Mesendoderm (in vitro differentiated cells): ENCODE results near the gene PARK7.
"Not testable (repeated sequence)": the region's sequence is repeated elsewhere in the genome, so short reads cannot be mapped to it uniquely, and the experiment has no call there.

ENCODE experiments used
- DNase-seq: peaks from one replicate; pipeline ENCODE4 v3.0.0; 2013
- H2AK5ac ChIP-seq: 2 replicates; pipeline ENCODE4 v1.6.1; 2013; ENCODE audit warnings: low read length, inconsistent platforms
- H2BK120ac ChIP-seq: 2 replicates; pipeline ENCODE4 v1.6.1; 2013; ENCODE audit warnings: low read depth, mild to moderate bottlenecking, low read length, moderate library complexity, mixed read lengths
- H2BK15ac ChIP-seq: replicated peaks from 2 replicates; pipeline ENCODE4 v1.6.1; 2013; ENCODE audit warnings: low read depth, mild to moderate bottlenecking, moderate library complexity
- H2BK5ac ChIP-seq: 2 replicates; pipeline ENCODE4 v1.6.1; 2013; ENCODE audit warnings: low read length, inconsistent platforms
- H3K18ac ChIP-seq: 2 replicates; pipeline ENCODE4 v1.6.1; 2013; ENCODE audit warnings: mild to moderate bottlenecking, low read length, mixed read lengths
- H3K23ac ChIP-seq: one replicate; pipeline ENCODE4 v1.6.1; 2013; ENCODE audit warnings: low read length
- H3K27ac ChIP-seq: 2 replicates; pipeline ENCODE4 v1.5.1; 2013; ENCODE audit warnings: low read depth, mild to moderate bottlenecking, inconsistent platforms, low read length, moderate library complexity
- H3K27me3 ChIP-seq: 2 replicates; pipeline ENCODE4 v1.6.1; 2013; ENCODE audit warnings: low read length, control low read depth, mild to moderate bottlenecking, inconsistent platforms; ENCODE audit not compliant: insufficient read depth, poor library complexity
- H3K36me3 ChIP-seq: 2 replicates; pipeline ENCODE4 v1.6.1; 2013; ENCODE audit warnings: low read length, inconsistent platforms; ENCODE audit not compliant: control insufficient read depth, insufficient read depth
- H3K4ac ChIP-seq: one replicate; pipeline ENCODE4 v1.6.1; 2013; ENCODE audit warnings: low read depth, mild to moderate bottlenecking, low read length, moderate library complexity
- H3K4me1 ChIP-seq: 2 replicates; pipeline ENCODE4 v1.6.1; 2013; ENCODE audit warnings: low read depth, low read length, inconsistent platforms; ENCODE audit not compliant: control insufficient read depth
- H3K4me2 ChIP-seq: 2 replicates; pipeline ENCODE4 v1.6.1; 2013; ENCODE audit warnings: low read length
- H3K4me3 ChIP-seq: 2 replicates; pipeline ENCODE4 v1.5.1; 2013; ENCODE audit warnings: mild to moderate bottlenecking, low read length
- H3K56ac ChIP-seq: one replicate; pipeline ENCODE4 v1.6.1; 2013; ENCODE audit warnings: low read length
- H3K79me1 ChIP-seq: 2 replicates; pipeline ENCODE4 v1.6.1; 2013; ENCODE audit warnings: low read length, inconsistent platforms
- H3K79me2 ChIP-seq: 2 replicates; pipeline ENCODE4 v1.6.1; 2013; ENCODE audit warnings: mild to moderate bottlenecking, low read length; ENCODE audit not compliant: control insufficient read depth, insufficient read depth
- H3K9ac ChIP-seq: 2 replicates; pipeline ENCODE4 v1.6.1; 2013; ENCODE audit warnings: low read length, inconsistent platforms
- H4K5ac ChIP-seq: one replicate; pipeline ENCODE4 v1.6.1; 2013; ENCODE audit warnings: low read length
- H4K8ac ChIP-seq: one replicate; pipeline ENCODE4 v1.6.1; 2013; ENCODE audit warnings: low read depth, mild to moderate bottlenecking, control low read depth, low read length, moderate library complexity
- WGBS: extraction: QIAGEN DNeasy Blood & Tissue Kit; methylation state at CpG from one replicate; pipeline ENCODE4 v1.1.7; 2013; ENCODE audit warnings: low lambda C conversion rate, missing lambda C conversion rate; ENCODE audit not compliant: insufficient coverage; ENCODE audit errors: extremely low coverage; 5-methylcytosine and 5-hydroxymethylcytosine counted together

The PARK7 gene

GRCh38 chr1:7948960-7949359 is 12.6 kb upstream of the PARK7 start:
- Histone ChIP-seq H2AK5ac (no peak overlapping the region), H3K4me3 (no peak overlapping the region), H2BK5ac (no peak overlapping the region), H3K4ac (no peak overlapping the region), H3K79me1 (no peaks in the 10 kb centered on the region), H3K4me1 (no peaks in the 10 kb centered on the region), H2BK15ac (no peak overlapping the region), H3K27me3 (no peaks in the 10 kb centered on the region), H3K56ac (no peak overlapping the region), H3K36me3 (no peaks in the 10 kb centered on the region), H3K23ac (no peak overlapping the region), H3K18ac (no peak overlapping the region), H3K4me2 (no peak overlapping the region), H2BK120ac (no peak overlapping the region), H3K79me2 (no peaks in the 10 kb centered on the region), H4K5ac (no peak overlapping the region), H3K9ac (no peak overlapping the region), H4K8ac (no peak overlapping the region), H3K27ac (no peak overlapping the region)
- DNase-seq, result peak; percentile 26
- no CpG with 5 or more reads among the region's 5 CpGs for WGBS

GRCh38 chr1:7952791-7953190 is 8.7 kb upstream of the PARK7 start:
- not testable (repeated sequence) for H3K4ac ChIP-seq, H4K5ac ChIP-seq, H3K23ac ChIP-seq, H3K36me3 ChIP-seq, H3K79me1 ChIP-seq, H3K4me3 ChIP-seq, DNase-seq, H2AK5ac ChIP-seq, H3K4me1 ChIP-seq, H3K9ac ChIP-seq, H3K79me2 ChIP-seq, H4K8ac ChIP-seq, H3K56ac ChIP-seq, H3K4me2 ChIP-seq, H2BK120ac ChIP-seq, H3K27me3 ChIP-seq, H2BK5ac ChIP-seq, H3K18ac ChIP-seq, H2BK15ac ChIP-seq, H3K27ac ChIP-seq
- WGBS, result no CpG with 5 or more reads among the region's 30 CpGs

DNA sequence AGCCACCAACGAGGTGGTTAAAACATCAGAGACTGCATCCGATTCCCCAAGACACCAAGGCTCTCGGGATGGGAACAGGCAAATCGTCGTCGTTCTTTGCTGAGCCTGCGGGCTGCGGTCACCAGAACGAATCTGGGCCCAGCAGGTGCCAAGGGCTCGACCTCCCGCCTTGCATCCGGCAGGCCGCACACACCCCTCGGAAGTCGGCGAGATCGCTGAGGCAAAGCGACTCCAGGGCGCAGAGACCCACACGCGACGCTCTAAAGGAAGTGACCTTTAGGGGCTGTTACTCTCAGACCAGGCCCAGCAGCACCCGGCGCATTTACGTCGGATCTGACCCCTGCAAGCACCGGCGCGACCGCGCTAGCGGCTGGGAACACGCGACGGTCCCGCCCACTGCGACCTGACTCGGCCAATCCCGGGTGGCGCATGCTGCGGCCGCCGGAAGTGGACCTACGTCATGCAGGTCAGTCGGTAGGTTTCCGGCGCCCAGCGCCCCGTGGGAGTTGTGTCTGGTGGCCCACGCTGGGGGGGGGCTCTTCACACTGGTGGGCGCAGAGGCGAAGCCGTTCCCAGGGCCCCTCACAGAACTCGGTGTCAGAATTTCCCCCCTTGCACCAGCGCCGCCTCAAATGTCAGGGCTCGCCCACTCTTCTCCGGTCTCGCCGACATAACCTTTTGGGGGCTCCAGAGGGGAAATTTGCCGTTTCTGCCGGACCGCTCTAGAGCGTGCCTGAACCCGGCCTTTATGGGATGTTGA is 7.5 kb upstream of the PARK7 start:
- Histone ChIP-seq H3K9ac (peak overlapping the region; percentile 36), H3K27ac (no peak overlapping the region), H3K4me2 (peak overlapping the region; percentile 31), H3K4me3 (peak overlapping the region; percentile 12), H4K8ac (no peak overlapping the region), H2BK120ac (no peak overlapping the region), H2BK5ac (no peak overlapping the region), H4K5ac (no peak overlapping the region), H3K23ac (no peak overlapping the region), H3K79me1 (no peaks in the 10 kb centered on the region), H3K4ac (no peak overlapping the region), H3K36me3 (no peaks in the 10 kb centered on the region), H3K4me1 (no peaks in the 10 kb centered on the region), H3K18ac (no peak overlapping the region), H3K79me2 (no peaks in the 10 kb centered on the region), H3K27me3 (no peaks in the 10 kb centered on the region), H2BK15ac (no peak overlapping the region), H2AK5ac (no peak overlapping the region), H3K56ac (peak overlapping the region; percentile 15)
- no CpG with 5 or more reads among the region's 65 CpGs for WGBS
- DNase-seq, result peak; percentile 67

DNA sequence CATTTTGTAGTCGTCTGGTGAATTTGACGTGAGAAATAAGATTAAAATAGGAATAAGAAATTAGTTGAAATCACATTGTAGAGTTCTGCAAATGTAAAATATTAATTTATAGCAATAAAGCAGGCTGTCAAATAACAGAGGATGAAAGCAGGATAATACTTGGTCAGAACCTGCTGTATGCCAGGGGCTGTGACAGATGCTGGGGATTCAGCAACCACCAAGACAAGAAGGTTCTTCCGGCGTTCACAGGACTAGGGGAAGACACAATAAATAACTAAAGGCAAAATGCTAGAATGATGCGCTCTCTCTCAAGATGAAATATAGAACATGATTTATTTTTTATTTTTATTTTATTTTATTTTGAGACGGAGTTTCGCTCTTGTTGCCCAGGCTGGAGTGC is 6.8 kb upstream of the PARK7 start:
- H3K27ac ChIP-seq, result no peak overlapping the region
- no peak overlapping the region for H3K18ac ChIP-seq
- no peaks in the 10 kb centered on the region for H3K79me1 ChIP-seq
- no peak for DNase-seq
- no peak overlapping the region for H3K4me3 ChIP-seq
- H2BK5ac ChIP-seq, result no peak overlapping the region
- no peaks in the 10 kb centered on the region for H3K27me3 ChIP-seq
- H3K23ac ChIP-seq, result no peak overlapping the region
- H2AK5ac ChIP-seq, result no peak overlapping the region
- no peak overlapping the region for H3K9ac ChIP-seq
- H2BK15ac ChIP-seq, result no peak overlapping the region
- no peak overlapping the region for H2BK120ac ChIP-seq
- no peak overlapping the region for H3K4ac ChIP-seq
- no peak overlapping the region for H4K8ac ChIP-seq
- no peak overlapping the region for H3K56ac ChIP-seq
- no peak overlapping the region for H3K4me2 ChIP-seq
- H3K36me3 ChIP-seq, result no peaks in the 10 kb centered on the region
- 100% methylated on average over 2 of the region's 7 CpGs for WGBS
- H3K79me2 ChIP-seq, result no peaks in the 10 kb centered on the region
- H4K5ac ChIP-seq, result no peak overlapping the region
- H3K4me1 ChIP-seq, result no peaks in the 10 kb centered on the region

- Histone ChIP-seq H3K4me3 (no peak overlapping the region), H3K27me3 (no peaks in the 10 kb centered on the region), H4K5ac (no peak overlapping the region), H3K4ac (no peak overlapping the region), H3K79me2 (no peaks in the 10 kb centered on the region), H3K23ac (no peak overlapping the region), H3K4me2 (no peak overlapping the region), H3K56ac (no peak overlapping the region), H3K27ac (no peak overlapping the region), H2BK5ac (no peak overlapping the region), H3K79me1 (no peaks in the 10 kb centered on the region), H2BK120ac (no peak overlapping the region), H2AK5ac (no peak overlapping the region), H3K4me1 (peaks cover 2% of the 10 kb centered on the region), H3K18ac (no peak overlapping the region), H4K8ac (no peak overlapping the region), H3K9ac (no peak overlapping the region), H3K36me3 (no peaks in the 10 kb centered on the region), H2BK15ac (no peak overlapping the region)
- DNase-seq, result no peak
- WGBS, result no CpG with 5 or more reads among the region's 10 CpGs
These were observed 5.1 kb upstream of the PARK7 start for GRCh38 chr1:7956218-7957032.
